NCI-H510A treated with DMSO at 0.1 percent for 48 hours (cell line): ENCODE data around the gene MBNL2.
A peak's percentile ranks its signal among the peaks of the same experiment; 100 is the strongest.
"Not testable (repeated sequence)": the region's sequence is repeated elsewhere in the genome, so short reads cannot be mapped to it uniquely, and the experiment has no call there.

Experiments used
- DNase-seq: peaks from one replicate; lab custom pipeline; 2025; lab: John Stamatoyannopoulos, UW

The MBNL2 gene

GRCh38 chr13:97348569-97349100 is 126.5 kb downstream of the MBNL2 start:
- no peak for DNase-seq

GRCh38 chr13:97352012-97352411 is 129.9 kb downstream of the MBNL2 start:
- not testable (repeated sequence) for DNase-seq

DNA sequence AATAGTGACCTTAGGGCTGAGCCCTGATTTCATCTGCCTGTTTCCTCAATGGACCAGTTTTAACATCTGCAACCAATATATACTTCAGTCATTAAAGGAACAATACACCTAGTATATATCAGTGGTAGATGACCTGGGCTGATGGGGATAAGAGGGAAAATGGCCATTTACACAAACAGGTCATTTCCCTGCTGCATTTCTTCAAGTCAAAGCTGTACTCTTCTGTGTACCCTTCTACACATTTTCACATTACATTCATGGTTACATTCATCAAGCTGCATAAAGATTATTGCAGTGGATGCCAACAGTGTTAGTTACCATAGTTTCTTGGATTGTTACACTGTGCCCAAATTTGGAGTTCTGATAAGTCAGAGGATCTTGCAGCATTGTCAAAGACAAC is 130.7 kb downstream of the MBNL2 start:
- no peak for DNase-seq

- no peak for DNase-seq
Measured at GRCh38 chr13:97353927-97354675, 132.0 kb downstream of the MBNL2 start.

- no peak for DNase-seq
Measured at GRCh38 chr13:97354808-97355207, 132.7 kb downstream of the MBNL2 start.

DNA sequence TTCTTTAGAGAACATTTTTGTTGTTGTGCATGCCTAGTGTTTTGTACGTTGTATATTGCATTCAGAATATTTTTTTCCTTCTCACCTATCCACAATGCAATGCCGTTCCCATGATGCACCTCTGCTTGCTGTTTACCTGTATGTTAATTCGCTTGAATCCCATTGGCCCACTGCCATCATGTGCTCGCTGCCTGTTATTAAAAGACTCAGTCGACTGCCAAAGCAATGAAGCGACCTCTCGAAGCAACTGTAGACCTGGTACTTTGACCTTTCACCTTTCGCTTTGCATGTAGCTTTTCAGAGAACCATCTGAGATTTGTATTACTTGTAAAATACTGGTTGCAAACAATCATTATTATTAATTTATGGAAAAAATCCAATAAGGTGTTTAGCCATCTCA is 134.5 kb downstream of the MBNL2 start:
- no peak for DNase-seq

DNA sequence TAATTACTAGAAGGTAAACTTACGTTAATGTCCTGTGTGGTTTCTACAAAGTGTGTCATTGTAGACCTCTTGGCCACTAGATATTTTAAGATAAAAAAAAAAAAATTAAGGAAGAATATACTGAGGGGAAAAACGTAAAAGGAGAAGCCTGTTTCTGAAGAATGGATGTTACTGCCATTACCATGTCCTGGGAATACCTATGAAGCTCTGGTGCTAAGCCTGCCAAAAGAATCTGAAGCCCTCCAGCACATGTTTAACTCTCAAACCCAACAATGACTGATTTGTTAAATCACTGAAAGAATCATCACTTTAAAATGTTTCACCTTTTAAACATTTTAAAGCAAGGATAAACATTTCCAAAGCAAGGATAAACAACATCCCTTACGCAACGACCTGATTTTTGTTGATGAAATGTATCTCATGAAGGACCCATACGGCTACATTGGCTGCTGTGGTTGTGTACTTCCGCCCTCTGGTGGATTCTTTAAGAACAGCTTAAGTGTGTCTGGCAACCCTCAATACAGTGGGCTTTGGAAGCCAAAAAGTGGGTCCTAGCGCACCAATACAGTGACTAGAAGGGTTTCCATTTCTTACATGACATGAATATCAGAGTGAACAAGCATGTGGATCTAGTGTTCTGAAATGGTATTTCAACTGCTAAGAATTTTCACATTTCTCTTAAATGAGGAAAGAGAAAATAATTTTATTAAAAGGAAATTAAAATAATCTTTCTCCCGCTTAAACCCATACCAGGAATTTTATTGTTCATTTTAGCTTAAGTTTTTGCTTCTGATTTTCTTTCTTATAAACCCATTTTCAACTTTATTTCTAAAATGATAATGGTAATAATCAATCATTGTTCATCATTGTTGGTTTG is 137.3 kb downstream of the MBNL2 start:
- DNase-seq = peak; percentile 71

GRCh38 chr13:97360610-97361009 is 138.5 kb downstream of the MBNL2 start:
- no peak for DNase-seq

GRCh38 chr13:97364031-97364430 is 141.9 kb downstream of the MBNL2 start:
- DNase-seq = no peak

GRCh38 chr13:97364827-97365226 is 142.7 kb downstream of the MBNL2 start:
- no peak for DNase-seq

GRCh38 chr13:97366172-97366688 is 144.1 kb downstream of the MBNL2 start:
- DNase-seq = no peak

GRCh38 chr13:97367016-97367822 is 145.1 kb downstream of the MBNL2 start:
- DNase-seq = no peak

DNA sequence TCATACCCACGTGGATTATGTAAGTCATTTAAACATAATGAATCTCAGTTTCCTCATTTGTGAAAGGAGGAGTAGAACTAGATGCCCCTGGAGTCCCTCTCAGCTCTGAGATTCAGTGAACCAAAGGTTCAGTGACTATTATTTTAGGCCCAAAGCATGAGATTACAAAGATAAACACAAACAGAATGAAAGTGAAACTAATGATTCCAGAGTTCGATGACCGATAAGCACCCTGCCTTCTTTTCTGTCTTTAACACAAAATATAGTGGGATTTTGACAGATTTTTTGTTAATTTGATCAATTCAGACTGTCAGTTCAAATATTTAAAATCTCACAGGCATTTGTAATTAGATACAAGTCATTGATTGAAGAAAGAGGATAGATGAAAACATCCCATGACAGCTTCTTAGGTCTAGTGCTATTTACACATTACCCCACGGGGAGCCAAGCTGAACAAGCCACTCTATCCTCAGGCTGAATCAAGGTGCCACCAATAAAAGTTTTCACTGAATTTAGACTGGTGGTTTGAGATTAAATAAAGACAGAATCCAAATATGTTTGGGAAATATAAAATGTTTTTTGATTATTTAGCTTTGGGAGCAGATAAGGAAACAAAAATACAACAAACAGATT is 147.2 kb downstream of the MBNL2 start:
- DNase-seq = peak; percentile 20

GRCh38 chr13:97371486-97372109 is 149.5 kb downstream of the MBNL2 start:
- DNase-seq = no peak

GRCh38 chr13:97372936-97373335 is 150.8 kb downstream of the MBNL2 start:
- no peak for DNase-seq

DNA sequence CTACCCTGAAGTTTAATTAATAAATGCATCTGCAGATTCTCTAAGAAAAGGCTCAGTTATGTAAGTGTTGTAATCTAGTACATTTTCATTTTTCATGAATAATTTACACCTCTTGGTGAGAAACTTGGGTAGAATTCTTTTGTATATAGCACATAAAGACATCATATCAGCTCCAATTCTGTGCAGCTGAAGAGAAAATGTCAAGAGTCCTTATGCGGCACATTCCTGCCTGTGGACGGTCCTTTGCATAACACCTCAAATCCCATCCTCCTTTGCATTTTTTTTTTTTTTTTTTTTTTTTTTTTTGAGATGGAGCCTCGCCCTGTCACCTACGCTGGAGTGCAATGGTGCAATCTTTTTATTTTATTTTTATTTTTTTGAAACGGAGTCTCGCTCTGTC is 151.7 kb downstream of the MBNL2 start:
- DNase-seq = no peak

- DNase-seq = no peak
Measured at GRCh38 chr13:97376981-97377380, 154.8 kb downstream of the MBNL2 start.

DNA sequence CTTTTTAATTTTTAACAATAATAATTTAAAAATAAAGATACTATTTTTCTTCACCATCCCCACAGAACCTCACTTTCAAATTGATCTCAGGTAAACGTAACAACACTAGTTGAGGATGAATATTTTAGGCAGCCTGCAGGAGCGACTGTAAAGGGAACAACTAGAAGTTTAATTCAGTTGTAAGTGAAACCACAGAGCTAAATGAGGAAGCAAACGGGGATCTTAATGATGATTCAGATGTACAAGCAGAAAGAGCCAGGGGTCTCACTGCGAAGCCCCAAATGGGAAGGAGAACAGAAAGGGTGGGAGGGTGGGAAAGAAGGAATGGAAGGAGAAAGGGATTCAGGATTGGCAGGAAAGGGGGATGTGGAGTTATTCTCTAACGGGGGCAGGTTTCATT is 157.3 kb downstream of the MBNL2 start:
- DNase-seq = no peak

- DNase-seq = no peak
Measured at GRCh38 chr13:97380696-97381095, 158.6 kb downstream of the MBNL2 start.

- no peak for DNase-seq
Measured at GRCh38 chr13:97381189-97381588, 159.1 kb downstream of the MBNL2 start.

GRCh38 chr13:97382276-97382675 is 160.1 kb downstream of the MBNL2 start:
- no peak for DNase-seq
